ENCODE results near the gene NKD2.

GRCh38 chr5:1017056-1017455 is 8.5 kb downstream of the NKD2 start:
- TF ChIP-seq CTCF (IDR thresholded peaks at IDR 0.05) (no peak), POLR2A (IDR thresholded peaks at IDR 0.05) (no peak), POLR2AphosphoS5 (IDR thresholded peaks at IDR 0.05) (no peak)
